GM12872 (cell line): ENCODE results near the gene MXI1.

ENCODE experiments used
- TF ChIP-seq, protein P1 (sequence below): IDR thresholded peaks from 3 replicates; pipeline ENCODE4 v1.5.1; 2011; ENCODE audit warnings: low read depth, mild to moderate bottlenecking, low read length, moderate library complexity; ENCODE audit not compliant: insufficient read depth

MXI1 gene

DNA sequence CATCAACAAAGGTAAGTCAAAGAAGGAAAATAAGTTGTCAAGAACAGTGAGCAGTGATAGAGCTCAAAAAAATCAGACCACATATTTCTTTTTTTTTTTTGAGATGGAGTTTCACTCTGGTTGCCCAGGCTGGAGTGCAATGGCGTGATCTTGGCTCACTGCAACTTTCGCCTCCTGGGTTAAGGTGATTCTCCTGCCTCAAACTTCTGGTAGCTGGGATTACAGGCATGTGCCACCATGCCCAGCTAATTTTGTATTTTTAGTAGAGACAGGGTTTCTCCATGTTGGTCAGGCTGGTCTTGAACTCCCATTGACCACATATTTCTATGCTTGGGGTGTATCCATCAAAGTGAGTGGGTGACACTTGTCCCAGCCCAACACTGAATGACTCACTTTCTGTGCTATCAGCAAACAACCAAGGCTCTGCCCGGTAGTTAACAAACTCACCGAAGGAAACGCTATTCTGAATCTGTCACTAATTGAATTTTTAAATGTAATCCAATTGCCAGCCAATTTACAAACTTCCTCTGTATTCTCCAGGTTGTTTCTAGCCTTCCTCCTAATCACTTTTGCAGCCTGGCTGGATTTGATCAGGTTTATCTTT, 116.9 kb downstream of the MXI1 start:
- TF ChIP-seq, protein P1, sequence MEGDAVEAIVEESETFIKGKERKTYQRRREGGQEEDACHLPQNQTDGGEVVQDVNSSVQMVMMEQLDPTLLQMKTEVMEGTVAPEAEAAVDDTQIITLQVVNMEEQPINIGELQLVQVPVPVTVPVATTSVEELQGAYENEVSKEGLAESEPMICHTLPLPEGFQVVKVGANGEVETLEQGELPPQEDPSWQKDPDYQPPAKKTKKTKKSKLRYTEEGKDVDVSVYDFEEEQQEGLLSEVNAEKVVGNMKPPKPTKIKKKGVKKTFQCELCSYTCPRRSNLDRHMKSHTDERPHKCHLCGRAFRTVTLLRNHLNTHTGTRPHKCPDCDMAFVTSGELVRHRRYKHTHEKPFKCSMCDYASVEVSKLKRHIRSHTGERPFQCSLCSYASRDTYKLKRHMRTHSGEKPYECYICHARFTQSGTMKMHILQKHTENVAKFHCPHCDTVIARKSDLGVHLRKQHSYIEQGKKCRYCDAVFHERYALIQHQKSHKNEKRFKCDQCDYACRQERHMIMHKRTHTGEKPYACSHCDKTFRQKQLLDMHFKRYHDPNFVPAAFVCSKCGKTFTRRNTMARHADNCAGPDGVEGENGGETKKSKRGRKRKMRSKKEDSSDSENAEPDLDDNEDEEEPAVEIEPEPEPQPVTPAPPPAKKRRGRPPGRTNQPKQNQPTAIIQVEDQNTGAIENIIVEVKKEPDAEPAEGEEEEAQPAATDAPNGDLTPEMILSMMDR = no peak

DNA sequence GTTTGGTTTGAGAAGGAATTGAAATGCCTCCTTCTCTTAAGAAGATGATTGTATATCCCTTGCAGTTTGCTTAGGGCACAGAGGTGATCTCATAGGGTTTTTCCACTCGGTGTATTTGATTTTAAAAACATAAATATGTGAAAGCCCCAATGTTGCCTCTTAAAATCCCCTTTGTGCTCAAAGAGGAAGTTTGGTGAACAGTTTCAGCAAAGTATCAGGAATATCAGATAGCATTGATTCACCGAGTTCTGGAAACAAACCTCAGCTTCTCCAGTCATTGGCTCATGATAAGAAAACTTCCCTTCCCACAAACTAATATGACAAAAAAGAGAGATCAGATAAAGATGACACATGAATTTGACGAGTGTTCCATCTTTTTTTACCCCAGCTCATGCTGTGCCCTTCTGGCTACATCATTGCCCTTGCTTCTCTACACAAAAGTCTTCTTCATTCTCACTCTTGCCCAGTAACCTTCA, 117.4 kb downstream of the MXI1 start:
- TF ChIP-seq, protein P1 = no peak

DNA sequence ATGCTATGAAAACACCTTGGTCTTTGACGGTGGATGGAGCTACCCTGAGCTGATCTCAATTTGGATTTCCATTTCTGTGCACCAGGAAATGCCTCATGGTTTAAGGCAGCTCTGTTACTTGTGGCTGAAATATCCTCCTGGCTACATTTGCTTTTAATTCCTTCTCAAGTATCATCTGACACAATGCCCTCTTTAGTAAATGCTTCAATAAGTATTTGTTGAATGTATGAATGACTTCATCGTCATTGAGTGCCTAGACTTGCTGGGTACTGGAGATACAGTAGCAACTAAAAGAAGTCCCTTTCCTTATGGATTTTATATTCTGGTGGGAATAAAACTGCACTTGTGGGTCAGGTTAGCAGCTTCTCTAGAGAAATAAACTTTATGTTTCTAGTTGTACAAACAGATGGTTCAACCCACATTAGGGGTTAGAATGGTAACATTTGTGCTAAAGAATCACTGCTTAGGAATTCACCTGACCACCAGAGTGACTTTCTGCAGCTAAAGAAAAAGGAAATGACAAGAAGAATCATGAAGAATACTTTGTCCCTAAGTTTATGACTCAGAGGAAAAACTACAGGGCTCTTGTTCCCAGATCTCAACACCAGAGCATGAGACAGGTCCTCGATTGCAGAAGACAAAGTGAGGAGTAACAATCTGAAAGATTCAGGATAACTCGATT, 119.1 kb downstream of the MXI1 start:
- TF ChIP-seq, protein P1 = no peak

DNA sequence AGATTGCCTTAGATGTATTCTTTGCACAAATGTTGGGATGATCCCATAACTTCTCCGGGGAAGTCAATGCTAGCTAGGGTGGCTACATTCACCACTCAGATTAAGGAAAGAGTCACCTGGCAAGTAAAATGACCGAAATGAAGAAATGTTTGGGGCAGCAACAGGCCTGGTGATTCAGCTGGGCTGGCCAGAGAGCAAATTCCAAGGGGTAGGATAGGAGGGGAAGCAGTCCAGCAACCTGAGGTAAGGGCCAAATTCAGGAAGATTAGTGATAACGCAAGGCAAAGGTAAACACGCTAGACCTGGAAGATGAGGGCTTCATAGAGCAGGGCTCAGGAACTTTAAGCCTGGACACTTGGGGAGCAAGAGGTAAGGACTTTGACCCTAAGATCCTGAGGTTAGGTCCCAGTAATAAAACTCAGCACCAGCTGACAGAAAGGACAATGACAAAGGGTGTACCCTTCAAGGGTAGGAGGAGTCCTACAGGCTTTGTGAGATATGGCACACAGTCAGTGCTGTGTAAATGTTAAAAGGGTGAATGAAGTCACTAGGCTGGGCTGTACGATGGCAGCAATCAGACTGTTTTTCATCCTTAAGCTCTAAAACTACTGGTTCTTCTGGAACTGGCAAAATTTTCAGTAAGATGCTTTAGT, 120.0 kb downstream of the MXI1 start:
- TF ChIP-seq, protein P1 = peak; percentile 11; the same call in 1 of the 3 replicates

DNA sequence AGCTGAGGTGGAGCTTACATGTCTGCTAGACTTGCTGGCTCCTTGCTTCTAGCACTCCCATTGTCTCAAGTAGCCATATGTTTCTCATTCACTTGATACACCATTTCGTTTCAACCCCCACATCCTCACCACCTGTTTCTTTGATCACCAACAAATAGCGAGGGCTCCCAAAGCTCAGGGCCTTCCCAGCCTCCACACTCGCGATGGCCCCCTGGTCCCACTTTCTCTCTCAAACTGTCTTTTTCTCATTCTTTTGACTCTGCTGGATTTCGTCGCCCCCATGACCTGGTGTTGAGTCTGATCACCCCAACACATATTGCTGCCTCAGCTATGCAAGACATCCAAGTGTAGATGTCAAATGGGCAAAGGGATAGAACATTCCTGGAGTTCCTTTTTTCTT, 123.3 kb downstream of the MXI1 start:
- TF ChIP-seq, protein P1 = no peak

DNA sequence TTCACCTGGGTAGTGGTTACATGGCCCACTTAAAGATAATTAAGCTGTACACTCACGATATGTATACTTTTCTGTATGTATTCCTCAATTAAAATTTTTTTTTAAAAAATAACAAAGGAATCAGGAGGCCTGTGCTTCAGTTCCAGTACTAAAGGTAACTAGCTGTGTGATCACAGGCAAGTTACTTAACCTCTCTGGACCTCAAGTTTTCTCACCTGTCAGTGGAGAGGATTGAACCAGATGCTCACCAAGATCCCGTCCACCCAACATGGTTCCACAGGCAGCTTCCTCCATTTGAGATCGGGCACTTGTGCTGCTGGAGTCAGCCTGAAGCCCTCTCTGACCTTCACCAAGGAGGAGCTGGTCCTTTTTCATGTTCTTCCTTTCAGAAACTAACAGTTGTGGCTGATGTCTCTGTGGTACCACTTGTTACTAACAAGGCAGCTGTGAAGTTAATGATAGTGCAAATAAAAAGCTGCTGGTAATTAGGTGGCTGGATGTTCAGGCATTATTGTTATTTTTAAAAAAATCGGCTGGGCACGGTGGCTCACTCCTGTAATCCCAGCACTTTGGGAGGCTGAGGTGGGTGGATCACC, 126.8 kb downstream of the MXI1 start:
- TF ChIP-seq, protein P1 = no peak
